Body of pancreas (tissue), 4 donors: ENCODE results near the gene CREBRF.

Experiments used
- POLR2A ChIP-seq, 3 donors: fragments of 450-650 bp; IDR thresholded peaks; one replicate each; pipeline ENCODE4 v1.6.1; 2016; ENCODE audit warnings: antibody characterized with exemption in 3 of 3, mild to moderate bottlenecking in 2 of 3
- TF ChIP-seq, protein P1 (sequence below), 7 experiments: fragments of 450-650 bp in 4 of 7; fragments of 200-600 bp in 3 of 7; sonication (generic) in 3 of 7; IDR thresholded peaks; one replicate each; pipeline ENCODE4 v1.5.1; 2016 to 2019; ENCODE audit warnings: antibody characterized with exemption in 7 of 7

DNA sequence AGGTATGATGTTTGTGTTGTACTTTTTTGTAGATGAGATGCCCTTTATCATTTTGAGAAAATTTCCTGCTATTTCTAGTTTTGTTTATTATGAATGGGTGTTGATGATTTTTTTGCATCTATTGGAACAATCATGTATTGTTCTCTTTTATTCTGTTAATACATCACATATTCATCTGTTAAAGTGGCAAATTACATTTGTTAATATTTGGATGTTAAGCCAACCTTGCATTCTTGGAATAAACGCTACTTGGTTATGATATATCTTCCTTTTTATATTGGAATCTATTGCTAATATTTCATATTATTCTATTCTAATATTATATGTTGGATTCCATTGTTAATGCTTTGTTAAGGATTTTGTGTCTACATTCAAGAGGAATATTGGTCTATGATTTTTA lies 63.6 kb downstream of the CREBRF start:
- TF ChIP-seq, protein P1, sequence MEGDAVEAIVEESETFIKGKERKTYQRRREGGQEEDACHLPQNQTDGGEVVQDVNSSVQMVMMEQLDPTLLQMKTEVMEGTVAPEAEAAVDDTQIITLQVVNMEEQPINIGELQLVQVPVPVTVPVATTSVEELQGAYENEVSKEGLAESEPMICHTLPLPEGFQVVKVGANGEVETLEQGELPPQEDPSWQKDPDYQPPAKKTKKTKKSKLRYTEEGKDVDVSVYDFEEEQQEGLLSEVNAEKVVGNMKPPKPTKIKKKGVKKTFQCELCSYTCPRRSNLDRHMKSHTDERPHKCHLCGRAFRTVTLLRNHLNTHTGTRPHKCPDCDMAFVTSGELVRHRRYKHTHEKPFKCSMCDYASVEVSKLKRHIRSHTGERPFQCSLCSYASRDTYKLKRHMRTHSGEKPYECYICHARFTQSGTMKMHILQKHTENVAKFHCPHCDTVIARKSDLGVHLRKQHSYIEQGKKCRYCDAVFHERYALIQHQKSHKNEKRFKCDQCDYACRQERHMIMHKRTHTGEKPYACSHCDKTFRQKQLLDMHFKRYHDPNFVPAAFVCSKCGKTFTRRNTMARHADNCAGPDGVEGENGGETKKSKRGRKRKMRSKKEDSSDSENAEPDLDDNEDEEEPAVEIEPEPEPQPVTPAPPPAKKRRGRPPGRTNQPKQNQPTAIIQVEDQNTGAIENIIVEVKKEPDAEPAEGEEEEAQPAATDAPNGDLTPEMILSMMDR (IDR thresholded peaks at IDR 0.05), result no peak
- no peak for TF ChIP-seq POLR2A (IDR thresholded peaks at IDR 0.05)
